Effector CD4-positive, alpha-beta T cell (primary cell): Measurements from ENCODE around the gene EDIL3.
"Not testable (repeated sequence)": the region's sequence is repeated elsewhere in the genome, so short reads cannot be mapped to it uniquely, and the experiment has no call there.

ENCODE experiments used
- DNase-seq: peaks from one replicate; pipeline ENCODE4 v3.0.0-alpha.2; 2020

EDIL3 gene

DNA sequence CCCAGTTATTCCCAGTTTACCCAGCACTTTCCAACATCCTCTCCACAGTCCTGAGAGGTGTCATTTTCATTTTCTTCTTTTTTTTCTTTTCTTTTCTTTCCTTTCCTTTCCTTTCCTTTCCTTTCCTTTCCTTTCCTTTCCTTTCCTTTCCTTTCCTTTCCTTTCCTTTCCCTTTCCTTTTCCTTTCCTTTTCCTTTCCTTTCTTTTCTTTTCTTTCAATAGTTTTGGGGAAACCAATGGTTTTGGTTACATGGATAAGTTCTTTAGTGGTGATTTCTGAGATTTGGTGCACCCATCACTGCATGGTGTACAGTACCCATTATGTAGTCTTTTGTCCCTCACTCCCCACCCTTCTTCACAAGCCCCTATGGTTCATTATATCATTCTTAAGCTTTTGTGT is 224.0 kb downstream of the EDIL3 start:
- DNase-seq, result not testable (repeated sequence)

DNA sequence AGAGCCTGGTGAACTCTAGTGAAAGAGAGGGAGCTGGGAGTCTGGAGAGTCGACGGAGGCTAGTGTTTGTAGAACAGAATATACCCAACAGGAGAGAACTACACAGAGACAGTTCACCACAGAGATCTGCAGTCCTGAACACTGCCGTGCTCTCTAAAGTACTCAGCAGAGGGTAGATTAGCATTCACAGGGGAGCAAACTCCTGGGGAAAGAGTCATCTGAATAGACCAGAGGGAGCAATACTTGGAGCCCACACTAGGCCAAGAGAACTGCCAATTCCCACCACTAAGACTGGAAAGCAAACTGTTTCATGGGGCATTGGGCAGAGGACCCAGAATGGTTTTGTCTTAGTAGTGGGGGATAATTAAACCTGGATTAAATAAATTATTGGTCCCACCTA is 235.6 kb downstream of the EDIL3 start:
- no peak for DNase-seq

DNA sequence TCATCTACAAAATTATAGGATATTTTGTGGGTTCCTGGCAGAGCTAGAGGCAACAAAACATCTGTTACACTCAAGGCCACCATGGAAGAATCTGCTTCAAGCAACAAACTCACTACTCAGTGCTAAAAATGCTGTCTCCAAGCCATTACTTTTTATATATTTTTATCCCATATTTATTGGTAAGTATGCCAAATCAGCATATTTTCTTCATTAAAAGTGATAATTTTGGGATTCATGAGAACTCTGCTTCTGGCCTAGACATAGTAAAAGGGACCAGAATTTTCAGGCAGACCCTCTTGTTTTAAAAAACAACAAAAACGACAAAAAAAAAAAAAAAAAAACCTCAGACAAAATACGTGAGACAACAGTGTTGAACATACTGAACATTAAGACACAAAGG is 236.0 kb downstream of the EDIL3 start:
- DNase-seq, result no peak

DNA sequence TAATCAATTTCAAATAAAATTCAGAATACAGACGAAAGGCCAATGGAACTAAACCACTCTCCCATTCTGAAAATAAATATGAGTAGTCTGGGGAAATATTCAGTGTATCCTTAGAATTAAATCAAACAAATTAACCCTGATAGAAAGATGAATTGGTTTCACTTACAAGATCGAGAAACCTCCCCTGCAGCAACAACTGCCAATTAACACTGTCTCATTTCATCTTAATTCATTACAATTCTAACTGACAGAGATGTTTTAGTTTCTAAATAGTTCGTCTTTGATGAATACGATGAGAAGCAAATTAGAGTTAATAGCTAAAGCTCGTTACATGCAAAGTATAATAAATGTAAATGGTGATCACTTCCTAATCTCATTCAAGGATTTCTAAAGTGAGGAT is 247.1 kb downstream of the EDIL3 start:
- no peak for DNase-seq

DNA sequence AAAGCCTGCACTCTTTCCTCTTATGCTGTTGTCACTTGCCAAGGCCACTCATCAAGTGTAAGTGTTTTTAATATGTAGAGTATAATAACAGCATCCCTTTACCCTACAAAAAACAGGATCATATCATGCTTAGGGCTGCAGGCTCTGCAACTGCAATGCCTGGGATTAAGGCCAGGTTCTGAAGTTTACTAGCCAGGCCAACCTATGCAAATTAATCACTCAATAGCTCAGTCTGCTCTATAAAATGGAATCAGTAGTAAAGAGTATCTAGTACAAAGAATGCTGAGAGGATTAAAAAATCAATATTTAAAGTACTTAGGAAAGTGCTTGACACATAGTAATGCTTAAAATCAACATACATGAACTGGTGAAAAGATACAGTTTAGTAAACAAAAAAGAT is 253.3 kb downstream of the EDIL3 start:
- DNase-seq, result no peak

DNA sequence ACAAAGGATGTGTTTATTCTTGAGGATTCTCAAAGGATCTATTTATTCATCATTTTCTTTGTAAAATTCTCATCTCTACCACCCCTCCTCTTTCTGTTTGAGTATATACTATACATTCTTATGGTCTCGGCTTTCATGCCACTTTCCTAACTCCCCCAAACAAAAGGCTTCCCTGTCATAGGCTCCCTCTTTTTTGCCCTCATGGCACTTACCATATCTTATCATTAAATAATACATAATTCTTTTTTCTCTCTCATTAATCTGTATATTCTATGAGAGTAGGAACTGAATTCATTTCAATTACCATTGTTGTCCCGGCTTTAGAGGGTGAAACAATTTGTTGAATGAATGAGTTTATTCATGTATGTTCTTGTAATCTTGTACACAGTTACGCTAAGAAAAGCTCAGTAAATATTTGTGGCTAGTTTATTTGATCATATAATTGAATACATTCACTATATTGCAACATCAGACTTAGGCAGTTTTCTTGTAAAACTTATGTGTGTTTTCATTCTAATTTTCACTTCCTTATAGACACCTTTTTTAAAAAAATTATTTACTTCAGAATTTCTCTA is 254.6 kb downstream of the EDIL3 start:
- DNase-seq, result no peak

DNA sequence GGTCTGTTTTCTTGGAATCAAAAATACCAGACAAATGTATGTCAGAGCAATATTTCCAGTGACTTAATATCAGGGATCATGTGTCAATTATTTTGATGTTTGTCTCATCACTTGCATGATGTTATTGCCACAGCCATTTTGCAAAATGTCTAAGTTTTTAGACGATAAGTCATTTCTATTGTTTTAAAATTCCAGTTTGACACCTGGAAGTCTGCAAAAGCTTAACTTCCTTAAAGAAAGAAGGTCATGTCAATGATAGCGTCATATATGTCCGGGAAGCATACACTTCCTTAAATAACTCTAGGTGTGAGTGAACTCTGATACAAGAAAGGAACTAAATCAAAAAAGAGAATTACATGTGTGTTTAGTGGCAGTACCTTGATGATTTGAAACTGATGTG is 259.5 kb downstream of the EDIL3 start:
- no peak for DNase-seq

DNA sequence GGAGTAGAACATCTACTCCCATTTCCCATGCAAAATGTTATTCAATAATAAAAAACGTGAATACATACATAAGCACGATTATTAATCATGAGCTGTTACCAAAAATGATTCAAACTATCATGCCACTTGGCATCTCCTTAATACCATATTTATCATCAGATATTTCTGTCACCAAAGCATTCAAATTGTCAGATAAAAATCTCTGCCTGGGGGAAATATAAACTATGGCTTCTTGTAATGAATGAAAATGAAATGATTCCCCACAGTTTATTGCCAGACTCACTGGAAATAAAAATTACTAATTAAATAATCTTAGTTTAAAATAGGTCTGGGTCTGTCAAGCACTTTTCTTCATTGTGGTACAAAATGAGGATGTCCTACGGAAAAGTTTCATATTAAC is 265.4 kb downstream of the EDIL3 start:
- DNase-seq, result no peak

DNA sequence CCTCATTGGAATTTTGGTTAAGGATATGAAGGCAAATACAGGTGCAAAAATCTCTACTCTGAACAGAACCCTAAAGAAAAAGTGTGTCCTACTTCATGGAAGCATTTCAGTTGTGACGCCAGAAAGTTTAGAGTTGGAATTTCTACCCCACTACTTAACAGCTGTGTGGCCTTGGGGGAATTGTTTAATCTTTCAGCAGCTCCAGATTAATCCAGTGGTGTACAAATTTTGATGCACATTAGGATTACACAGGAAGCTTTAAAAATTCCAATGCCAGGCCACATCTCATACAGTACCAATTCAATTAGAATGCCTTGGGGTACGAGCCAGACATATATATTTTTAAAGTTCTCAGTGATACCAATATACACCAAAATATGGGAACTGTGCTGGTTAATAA is 266.1 kb downstream of the EDIL3 start:
- no peak for DNase-seq

DNA sequence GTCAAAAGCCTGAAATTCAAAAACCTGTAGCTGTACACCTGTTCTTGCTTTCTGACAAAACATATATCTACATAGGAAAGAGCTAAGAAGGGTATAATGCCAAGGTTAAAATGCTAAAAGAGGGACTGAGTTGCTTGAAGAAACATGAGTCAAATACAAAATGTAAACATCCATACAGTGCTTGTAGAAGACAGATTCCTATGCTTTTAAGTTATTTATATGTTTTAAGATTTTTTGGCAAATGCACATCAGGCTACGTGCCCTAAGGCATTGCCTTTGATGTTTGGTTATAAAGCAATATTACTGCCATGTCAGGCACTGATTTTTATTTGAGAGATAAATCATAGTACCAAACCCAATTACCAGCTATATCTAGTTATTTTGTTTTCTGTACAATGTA is 269.0 kb downstream of the EDIL3 start:
- no peak for DNase-seq

DNA sequence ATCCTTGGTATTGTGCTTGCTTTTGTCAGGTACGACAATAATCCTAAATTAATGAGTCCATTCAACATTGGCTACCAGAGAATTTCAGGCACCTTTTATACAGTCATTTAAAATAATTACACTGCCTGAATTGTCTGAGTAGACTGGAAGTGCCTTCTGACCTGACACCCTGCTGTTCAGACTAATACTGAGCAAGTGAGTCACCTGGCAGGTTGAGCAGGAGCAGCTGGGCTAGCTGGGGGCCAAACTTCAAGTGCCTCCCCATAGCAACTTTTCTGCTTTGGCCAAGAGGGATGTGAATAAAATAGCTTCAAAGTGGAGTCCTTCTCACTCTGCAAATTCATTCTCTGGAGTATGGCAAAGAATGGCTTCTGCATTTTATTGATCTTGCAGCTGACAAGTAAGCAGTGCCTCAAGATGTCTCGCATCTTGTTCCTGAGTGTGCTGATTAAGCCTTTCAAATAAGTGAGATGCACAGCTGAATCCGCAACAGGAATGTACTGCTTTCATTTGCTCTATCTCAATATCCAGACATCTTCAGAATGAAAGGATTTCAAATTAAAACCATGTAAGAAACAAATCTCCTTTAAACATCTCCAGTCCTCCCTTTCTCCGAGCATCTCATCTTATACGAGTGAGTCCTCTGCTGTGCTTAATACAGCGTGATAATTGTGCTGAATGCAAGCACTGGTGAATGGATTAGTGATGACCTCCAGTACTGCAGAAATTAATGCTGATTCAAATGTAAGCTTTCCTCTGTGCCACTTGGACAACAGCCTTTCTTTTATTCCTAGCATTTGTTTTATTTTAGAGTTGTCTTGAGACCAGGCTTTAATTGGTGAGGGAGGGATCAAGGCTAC is 271.2 kb downstream of the EDIL3 start:
- DNase-seq, result no peak

DNA sequence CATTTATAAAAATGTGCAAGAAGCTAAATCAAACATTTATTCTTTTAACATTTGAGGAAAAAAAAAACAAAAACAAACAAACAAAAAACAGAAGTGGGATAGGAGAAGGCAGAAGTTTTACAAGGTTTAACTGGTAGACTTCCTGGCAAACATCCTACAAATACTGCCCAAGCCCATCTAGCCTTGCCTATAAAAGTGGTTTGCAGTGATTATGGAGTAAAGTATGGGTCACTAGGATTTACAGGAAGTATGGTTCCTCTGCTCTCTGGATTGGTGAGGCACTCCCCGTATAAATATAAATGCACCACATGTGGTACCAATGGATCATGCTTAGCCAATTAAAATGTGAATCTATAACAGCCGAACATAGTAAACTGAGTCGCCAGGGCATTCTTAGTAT is 291.9 kb downstream of the EDIL3 start:
- no peak for DNase-seq

DNA sequence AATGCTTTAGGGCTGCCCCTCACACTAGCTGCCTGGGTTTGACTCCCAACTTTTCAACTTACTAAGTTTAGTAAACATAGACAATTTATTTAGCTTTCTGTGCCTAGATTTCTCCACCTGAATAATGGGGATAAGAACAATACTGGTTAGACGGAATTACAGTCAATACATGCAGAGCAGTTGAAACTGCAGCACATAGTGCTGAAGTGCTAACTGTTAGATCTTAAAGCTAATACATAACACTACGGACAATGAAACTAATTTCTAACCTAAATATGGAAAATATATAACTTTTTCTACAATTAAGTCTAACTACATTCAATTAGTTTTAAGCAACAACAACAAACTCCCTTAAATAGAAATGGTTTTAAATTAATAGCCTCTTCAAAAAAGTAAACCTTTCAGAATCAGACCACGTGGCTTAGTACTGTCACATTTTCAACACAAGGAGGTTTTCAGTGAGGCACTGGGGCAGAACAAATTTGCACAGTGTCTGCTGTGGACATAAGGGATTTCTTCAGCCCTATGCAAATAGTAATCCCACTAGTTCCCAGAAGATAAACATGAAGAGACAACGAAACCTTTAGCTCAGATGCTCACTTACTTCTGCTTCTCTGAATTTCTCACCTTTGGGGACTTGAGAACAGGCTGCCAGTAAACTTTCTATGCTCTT is 293.4 kb downstream of the EDIL3 start:
- DNase-seq, result no peak

DNA sequence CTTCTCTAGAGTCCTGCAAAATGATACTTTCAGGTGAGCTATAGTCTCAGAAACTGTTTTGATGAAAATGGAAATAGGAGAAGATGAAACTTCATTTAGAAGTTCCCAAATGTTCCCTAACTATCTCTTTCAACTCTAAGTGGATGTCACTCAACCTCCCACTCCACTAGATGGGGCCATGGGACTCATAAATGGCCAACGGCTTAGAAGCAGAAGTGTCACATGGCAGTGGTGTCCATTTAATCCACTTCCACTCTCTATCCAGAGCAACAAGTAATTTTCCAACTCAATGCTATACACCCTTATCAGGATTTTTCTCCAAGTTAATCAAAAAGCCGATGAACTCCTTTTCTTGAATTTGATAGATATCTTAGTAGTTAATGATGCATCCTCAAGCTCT is 295.7 kb downstream of the EDIL3 start:
- no peak for DNase-seq

DNA sequence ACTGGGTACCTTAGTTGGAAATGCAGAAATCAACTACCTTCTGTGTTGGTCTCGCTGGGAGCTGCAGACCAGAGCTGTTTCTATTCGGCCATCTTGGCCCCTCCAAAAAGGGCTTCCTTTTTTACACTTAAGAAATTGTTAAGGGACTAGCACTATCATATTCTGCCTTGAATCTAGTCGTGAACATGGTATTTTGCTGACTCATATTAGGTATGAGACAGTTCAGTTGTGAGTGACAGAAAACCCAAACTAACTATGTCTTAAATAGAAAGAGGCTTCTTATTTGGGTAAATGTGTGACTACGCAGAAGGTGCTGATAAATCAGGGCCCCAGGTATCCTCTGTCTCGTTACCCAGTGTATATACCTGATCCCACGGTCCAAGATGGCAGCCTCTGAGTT is 298.2 kb downstream of the EDIL3 start:
- DNase-seq, result no peak

DNA sequence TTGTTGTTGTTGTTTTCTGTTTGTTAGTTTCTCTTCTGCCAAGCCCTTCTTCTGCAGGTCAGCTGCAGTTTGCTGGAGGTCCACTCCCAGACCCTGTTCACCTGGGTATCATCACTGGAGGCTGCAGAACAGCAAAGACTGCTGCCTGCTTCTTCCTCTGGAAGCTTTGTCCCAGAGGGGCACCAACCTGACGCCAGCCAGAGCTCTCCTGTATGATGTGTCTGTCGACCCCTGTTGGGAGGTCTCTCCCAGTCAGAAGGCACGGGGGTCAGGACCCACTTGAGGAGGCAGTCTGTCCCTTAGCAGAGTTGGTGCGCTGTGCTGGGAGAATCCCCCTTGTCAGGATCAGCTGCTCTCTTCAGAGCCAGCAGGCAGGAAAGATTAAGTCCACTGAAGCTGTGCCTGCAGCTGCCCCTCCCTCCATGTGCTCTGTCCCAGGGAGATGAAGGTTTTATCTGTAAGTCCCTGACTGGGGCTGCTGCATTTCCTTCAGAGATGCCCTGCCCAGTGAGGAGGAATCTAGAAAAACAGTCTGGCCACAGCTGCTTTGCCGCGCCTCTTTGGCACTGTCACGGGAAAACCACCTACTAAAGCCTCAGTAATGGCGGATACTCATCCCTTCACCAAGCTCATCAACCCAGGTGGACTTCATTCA is 299.2 kb downstream of the EDIL3 start:
- no peak for DNase-seq

DNA sequence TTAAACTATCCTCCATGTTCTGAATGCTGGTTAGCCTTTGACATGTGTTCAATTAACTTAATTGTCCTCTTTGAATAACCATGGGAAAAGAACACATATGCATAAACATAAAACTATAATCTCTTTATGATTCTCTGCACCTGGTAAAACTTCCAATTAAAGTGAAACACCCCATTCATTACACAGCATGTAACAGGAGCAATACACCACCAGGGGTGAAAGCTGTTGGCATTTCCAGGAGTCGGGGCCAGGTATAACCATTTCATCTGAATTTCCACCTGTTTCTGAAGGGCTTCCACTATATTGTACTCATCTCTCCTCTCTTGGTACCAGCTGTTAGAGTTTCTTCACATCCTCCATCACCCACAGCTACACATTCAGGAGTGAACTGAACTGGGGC is 303.8 kb downstream of the EDIL3 start:
- no peak for DNase-seq

DNA sequence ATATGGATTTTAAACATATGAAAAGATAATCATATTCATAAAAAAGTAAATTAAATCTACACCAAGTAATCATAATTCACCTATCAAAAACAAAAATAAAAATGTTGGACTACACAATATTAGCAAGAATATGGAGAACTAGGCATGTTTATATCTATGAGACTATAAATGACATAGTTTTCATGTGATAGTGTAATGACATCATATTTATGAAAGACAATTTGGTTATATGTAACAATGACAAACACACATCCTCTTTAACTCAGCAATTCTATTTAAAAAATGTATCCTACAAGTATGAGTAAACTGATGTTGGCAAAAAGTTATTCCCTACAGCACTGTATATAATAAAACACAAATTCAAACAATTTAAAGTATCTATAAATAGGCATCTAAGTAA is 312.3 kb downstream of the EDIL3 start:
- DNase-seq, result no peak

DNA sequence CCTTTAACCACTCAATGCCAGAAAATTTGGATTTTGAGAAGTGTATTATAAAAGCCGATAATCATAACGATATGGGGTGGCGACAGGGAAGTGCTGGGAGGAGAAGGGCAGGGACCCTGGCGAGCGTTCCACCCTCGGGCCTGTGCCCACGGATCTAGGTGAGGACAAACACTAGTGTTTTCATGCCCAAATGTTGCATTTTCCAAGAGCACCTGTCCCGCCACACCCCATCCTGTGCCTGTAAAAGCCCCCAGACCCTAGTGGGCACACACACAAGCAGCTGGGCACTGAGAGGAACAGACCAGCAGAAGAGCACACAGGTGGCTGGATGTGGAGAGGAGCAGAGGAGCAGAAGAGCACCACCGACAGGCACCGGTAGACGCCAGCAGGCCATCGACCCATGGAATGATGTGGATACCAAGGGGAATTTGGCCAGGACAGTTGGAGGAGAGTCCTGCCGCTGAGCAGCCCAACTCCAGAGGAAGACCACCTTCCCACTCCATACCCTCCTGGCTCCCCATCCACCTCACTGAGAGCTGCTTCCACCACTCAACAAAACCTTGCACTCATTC is 315.0 kb downstream of the EDIL3 start:
- DNase-seq, result no peak

DNA sequence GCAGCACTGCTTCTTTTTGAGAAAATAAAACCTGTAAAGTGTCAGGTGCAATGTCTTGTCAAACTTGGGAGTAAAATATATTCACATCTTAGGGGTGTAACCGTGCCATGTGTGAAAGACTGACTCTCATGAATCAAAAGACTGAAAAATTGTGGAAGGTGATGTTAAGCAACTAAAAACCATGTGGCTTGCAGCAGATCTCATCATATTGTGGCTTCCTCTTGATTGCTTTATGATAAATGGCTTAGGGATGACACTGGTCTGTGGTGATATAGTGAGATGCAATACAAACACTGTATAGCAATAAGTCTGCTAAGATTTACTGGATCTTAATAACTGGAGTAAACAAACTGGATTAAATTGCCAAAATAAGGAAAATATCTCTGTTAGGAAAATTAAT is 321.6 kb downstream of the EDIL3 start:
- no peak for DNase-seq

DNA sequence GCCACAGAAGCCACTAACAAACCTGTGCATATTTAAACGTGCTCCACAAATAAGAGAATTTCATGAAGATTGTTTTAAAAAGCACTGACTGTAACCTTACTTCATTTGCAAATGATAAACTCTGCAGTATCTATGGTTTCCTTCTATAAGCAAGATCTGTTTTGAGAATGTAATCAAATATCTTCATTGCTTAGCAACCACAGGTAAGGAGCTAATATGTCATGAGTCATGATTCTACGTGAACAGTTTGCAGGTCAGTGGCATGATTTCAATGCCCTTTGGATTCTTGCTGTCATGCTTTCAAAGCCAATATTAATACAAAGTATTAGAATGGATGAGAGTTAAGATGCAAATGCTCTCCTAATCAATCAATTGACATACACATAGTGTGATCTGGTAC is 325.0 kb downstream of the EDIL3 start:
- DNase-seq, result no peak

DNA sequence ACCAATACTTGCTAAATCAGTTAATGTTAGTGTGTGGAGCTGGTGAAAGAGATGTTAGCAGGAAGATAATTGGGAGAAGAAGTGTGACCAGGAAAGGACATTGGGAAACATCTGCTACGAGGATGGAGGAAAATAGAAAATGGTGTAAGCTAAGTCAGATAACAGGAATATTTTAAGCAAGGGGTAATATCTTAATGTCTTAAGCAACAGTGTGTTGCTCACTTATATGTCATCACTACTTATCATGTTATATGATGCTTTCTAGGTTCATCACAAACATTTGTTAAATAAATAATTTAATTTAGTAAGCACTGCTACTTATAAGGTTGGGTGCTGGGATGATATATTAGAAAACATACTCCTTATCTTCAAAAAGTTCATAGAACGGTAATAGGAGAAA is 326.1 kb downstream of the EDIL3 start:
- DNase-seq, result no peak

DNA sequence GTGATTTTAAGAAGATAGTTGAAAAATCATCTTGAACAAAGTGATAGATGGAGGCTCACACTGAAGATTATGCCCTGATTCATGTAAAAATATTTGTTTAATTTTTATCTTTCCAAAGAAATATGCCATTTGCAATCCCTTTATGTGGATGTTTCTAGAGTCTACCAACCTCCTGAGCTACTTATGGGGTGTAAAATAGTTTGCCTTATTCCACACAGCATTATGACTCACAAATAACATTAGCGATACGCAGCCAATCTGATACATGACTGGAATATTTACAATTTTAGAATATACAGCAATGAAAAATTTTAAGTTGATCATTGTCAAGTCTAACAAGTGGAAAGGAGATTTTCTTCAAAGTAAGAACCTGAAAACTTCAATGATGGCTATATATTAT is 327.5 kb downstream of the EDIL3 start:
- DNase-seq, result no peak
